GM12891 (cell line): ENCODE results near the gene ABCG4.
A peak's percentile ranks its signal among the peaks of the same experiment; 100 is the strongest.

Experiments used
- DNase-seq: peaks from one replicate; pipeline ENCODE4 v3.0.0; 2011; ENCODE audit warnings: low spot score; ENCODE audit not compliant: insufficient read length
- FAIRE-seq: peaks from 2 replicates; lab custom pipeline; 2011; peaks lifted over from hg19 to GRCh38; lab: Jason Lieb, UNC
- PAX5 ChIP-seq: IDR thresholded peaks from 2 replicates; pipeline ENCODE4 v1.6.1; 2011; ENCODE audit warnings: low read length, moderate library complexity, mild to moderate bottlenecking; ENCODE audit not compliant: insufficient read depth, severe bottlenecking
- POLR2A ChIP-seq: IDR thresholded peaks from 2 replicates; pipeline ENCODE4 v1.6.1; 2011; ENCODE audit warnings: low read depth, low read length, control low read depth
- POLR2AphosphoS5 ChIP-seq: IDR thresholded peaks from 2 replicates; pipeline ENCODE4 v1.6.1; 2011; ENCODE audit warnings: low read depth, low read length, control low read depth
- POU2F2 ChIP-seq: IDR thresholded peaks from 2 replicates; pipeline ENCODE4 v1.6.1; 2011; ENCODE audit warnings: low read depth, mild to moderate bottlenecking, control low read depth, low read length, moderate library complexity
- SPI1 ChIP-seq: IDR thresholded peaks from 2 replicates; pipeline ENCODE4 v1.6.1; 2011; ENCODE audit warnings: low read depth, low read length, control low read depth
- TAF1 ChIP-seq: IDR thresholded peaks from 2 replicates; pipeline ENCODE4 v1.6.1; 2011; ENCODE audit warnings: low read depth, low read length, control low read depth

Gene ABCG4

GRCh38 chr11:119205080-119205479, 56.2 kb downstream of the ABCG4 start:
- DNase-seq = no peak
- no peak for TF ChIP-seq POLR2AphosphoS5
- TF ChIP-seq SPI1 = peak; percentile 93
- FAIRE-seq = no peak

GRCh38 chr11:119205574-119206510, 57.0 kb downstream of the ABCG4 start, which contains the start of gene CBL:
TSS of gene CBL (plus strand) at chr11:119206339. CDS start at chr11:119206418, 79 bp downstream.
- peak; percentile 86 for FAIRE-seq
- DNase-seq = peak; percentile 84

GRCh38 chr11:119206511-119207414, 57.9 kb downstream of the ABCG4 start:
- FAIRE-seq (peak; percentile 86), DNase-seq (no peak)
- TF ChIP-seq TAF1 (0 out of 2 replicates have a peak, but pooled peaks have one; percentile 6), PAX5 (no peak), POLR2AphosphoS5 (no peak), POLR2A (no peak), SPI1 (peak; percentile 36), POU2F2 (no peak)

More at GRCh38 chr11:119205574-119206510, 57.0 kb downstream of the ABCG4 start, which contains the start of gene CBL:
- TF ChIP-seq PAX5 (no peak), POU2F2 (no peak), TAF1 (no peak), POLR2A (no peak), SPI1 (no peak), POLR2AphosphoS5 (no peak)

GRCh38 chr11:119207415-119207960, 58.6 kb downstream of the ABCG4 start:
- no peak for FAIRE-seq
- TF ChIP-seq POU2F2 (no peak), SPI1 (peak; percentile 44)
- DNase-seq = no peak

GRCh38 chr11:119209186-119209585, 60.3 kb downstream of the ABCG4 start:
- FAIRE-seq (no peak), DNase-seq (no peak)
- no peak for TF ChIP-seq SPI1
- TF ChIP-seq POU2F2 = no peak
- no peak for TF ChIP-seq PAX5
- TF ChIP-seq TAF1 = no peak
- TF ChIP-seq POLR2A = no peak
- no peak for TF ChIP-seq POLR2AphosphoS5

- DNase-seq = no peak
- no peak for FAIRE-seq
- TF ChIP-seq SPI1 (no peak), POLR2AphosphoS5 (no peak), POLR2A (no peak), POU2F2 (no peak), PAX5 (no peak), TAF1 (no peak)
Observed at GRCh38 chr11:119210050-119210449, 61.2 kb downstream of the ABCG4 start.
